ENCODE measurements around the gene SNUPN. TPM values are rescaled to one million over a fixed set of nuclear protein-coding genes. Genes with fewer than 3 reads are reported as not detected.
"Not testable (repeated sequence)": the region's sequence is repeated elsewhere in the genome, so short reads cannot be mapped to it uniquely, and the experiment has no call there.

SNUPN gene
- total RNA-seq, 2 donors from 2014 or later, result 14.9 to 16.8 TPM

DNA sequence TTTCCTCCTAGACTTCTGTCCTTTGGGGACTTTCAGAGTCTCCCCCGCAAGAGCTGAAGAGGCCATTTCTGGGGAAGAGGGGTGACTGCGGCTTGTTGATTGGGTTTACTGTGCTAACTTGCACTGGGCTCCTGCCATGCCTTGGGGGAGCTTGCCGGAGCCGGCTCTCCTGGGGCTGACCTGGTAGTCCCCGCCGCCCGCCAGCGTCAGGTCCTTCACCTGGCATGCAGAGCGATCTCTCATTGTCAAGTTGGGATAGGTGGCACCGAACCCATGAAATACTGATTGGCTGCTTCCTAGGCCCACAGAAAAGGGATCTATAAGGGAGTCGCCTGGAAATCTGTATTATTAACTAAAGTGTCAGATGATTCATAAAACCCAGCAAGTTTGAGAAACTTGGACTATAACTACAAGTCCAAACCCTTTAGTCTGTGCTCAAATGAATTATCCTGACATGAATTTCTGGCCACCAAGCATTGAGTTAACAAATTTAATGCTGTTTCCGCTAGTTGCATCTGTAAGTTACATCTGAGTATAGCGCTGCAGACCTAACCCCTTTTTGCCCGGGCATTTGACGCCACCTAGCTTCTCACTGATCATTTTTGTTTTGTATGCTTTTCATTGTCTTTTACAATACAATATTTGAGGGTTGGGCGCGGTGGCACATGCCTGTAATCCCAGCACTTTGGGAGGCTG, 15.1 kb upstream of the SNUPN start:
- intact Hi-C loops (cut with DNase I, micrococcal nuclease), result no loop called here
- ATAC-seq (peak; percentile 25), DNase-seq (no peak)

DNA sequence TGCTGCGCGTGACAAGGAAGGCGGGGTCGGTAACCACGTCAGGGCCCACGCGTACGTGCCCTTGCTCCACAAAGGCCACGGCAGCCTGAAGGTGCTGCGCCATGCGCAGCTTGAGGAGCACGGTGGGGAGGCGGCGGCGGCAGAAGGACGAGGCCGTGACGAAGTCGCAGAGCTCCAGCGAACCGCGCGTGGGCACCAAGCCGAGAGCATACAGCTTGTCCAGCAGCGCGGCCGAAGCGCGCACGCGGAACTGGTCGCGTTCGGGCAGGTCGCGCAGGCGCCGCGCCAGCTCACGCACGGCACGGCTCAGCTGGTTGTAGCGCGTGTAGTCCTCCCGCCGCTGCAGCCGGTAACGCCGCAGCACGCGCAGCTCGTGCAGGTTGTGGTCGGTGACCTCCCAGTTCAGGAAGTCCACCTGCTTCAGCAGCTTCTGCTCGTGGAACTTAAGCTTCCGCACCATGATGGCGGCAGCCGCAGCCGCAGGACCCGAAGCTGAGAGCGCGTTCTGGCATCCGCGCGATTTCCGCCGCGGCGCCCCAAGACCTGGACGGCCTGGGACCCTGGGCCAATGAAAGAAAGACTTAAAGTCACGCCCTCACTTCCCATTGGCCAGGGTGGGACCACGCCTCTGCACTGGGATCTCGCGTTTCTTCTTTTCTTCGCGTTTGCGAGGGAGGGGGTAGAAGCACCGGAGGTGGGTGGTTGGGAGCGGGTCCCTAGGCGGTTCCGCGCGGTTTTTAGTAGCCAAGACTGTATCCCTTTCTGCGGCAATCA, 14.4 kb upstream of the SNUPN start, which contains the start of gene IMP3:
IMP3 (minus strand) TSS at position 516 of the 774 bp plus-strand sequence; CDS start at position 460, 56 bp downstream.
- peak; percentile 94 to 96 for DNase-seq
- intact Hi-C loops (cut with DNase I, micrococcal nuclease), result loop anchor here in 1 of 2 donors (10.0 kb wide), 1 partner anchor 275 kb away; the partner anchor contains the start of gene MAN2C1
- peak; percentile 88 for ATAC-seq

DNA sequence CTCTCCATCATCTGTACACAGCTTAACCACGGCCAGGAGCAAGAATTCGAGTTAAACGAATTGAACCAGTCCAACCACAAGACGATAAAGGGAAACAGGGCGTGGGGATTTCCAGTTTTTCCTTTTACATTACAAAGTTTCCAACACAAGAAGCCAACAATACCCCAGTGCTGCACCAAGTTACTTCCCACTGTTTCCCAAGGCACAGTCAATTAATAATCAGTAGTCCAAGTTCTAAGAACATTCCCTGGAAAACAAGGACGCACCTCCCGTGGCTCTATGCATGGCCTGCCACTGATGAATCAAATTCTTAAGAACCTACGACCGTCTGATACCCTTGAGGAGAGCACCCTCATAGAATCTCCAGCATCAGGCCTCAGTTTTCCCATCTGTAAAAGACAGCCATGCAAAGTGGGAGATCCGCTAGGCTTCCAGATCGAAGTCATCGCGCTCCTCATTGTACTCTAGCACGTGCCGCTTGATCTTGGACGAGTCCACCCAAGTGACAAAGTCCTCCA, 13.7 kb upstream of the SNUPN start:
- intact Hi-C loops (cut with DNase I, micrococcal nuclease), result loop anchor here in 1 of 2 donors (10.0 kb wide), 1 partner anchor 274 kb away; the partner anchor contains the start of gene MAN2C1
- ATAC-seq (no peak), DNase-seq (no peak)

DNA sequence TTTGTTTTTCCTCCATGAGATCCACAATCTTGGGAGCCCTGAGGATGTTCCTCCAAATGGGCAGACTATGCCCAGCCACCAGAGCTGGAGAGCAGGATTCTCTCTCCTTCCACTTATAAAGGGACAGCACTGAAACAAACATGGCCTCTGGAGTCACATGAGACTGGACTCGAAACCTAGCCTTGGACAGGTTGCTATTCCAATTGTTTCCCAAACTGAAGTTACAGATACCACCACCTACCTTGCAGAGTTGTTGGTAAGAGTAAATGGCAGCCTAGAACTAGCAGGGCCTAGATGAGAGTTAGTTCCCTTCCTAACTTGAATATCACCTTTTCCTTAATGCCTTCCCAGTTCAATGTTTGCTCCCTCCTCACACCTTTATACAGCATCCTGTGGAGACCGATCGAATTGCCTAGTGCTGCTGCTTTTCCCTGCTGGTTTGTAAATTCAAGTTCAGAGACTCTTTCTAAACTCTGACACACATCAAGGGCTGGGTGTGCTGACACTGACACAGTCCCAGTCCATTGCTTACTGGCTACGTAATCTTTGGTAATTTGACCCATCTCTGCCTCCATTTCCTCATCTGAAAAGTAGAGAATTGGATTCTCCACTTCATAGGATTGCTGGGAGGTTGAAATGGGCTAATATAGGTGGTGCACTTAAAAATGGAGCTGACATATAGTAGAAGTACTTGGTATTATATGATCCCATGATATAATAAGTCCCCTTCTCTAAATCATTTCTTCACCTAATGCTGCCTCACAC, 11.9 kb upstream of the SNUPN start:
- DNase-seq, result no peak
- ATAC-seq, result no peak
- intact Hi-C loops (cut with DNase I, micrococcal nuclease), result loop anchor here in 1 of 2 donors (10.0 kb wide), 1 partner anchor 273 kb away; the partner anchor contains the start of gene MAN2C1

DNA sequence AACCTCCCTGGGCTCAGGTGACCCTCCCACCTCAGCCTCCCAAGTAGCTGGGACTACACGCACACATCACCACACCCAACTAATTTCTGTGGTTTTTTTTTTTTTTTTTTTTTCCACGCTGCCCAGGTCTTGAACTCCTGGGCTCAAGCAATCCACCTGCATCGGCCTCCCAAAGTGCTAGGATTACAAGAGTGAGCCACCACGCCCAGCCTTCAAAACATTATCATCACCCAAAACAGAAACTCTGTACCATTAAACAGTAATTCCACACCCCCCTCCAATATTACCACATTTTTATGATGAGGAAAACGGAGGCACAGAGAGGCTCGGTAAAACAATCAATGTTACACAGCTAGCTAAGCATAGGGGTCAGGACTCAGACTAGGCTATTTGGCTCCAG, 10.5 kb upstream of the SNUPN start:
- DNase-seq (no peak), ATAC-seq (no peak)
- intact Hi-C loops (cut with DNase I, micrococcal nuclease), result loop anchor here in 1 of 2 donors (10.0 kb wide), 1 partner anchor 271 kb away; the partner anchor contains the start of gene MAN2C1

DNA sequence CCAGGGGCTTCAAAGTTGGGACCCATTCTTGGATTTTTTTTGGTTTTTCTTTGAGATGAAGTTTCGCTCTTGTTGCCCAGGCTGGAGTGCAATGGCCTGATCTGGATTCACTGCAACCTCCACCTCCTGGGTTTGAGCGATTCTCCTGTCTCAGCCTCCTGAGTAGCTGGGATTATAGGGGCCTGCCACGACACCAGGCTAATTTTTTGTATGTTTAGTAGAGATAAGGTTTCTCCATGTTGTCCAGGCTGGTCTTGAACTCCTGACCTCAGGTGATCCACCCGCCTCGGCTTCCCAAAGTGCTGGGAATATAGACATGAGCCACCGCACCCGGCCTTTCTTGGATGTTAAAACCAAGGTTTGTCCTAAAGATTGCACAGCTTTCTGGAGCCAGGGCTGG, 8.4 kb upstream of the SNUPN start:
- intact Hi-C loops (cut with DNase I, micrococcal nuclease), result loop anchor here in 1 of 2 donors (5.0 to 10.0 kb wide), 2 partner anchors 43 to 269 kb away; partner anchors contain the start of gene MAN2C1
- not testable (repeated sequence) for DNase-seq, ATAC-seq

DNA sequence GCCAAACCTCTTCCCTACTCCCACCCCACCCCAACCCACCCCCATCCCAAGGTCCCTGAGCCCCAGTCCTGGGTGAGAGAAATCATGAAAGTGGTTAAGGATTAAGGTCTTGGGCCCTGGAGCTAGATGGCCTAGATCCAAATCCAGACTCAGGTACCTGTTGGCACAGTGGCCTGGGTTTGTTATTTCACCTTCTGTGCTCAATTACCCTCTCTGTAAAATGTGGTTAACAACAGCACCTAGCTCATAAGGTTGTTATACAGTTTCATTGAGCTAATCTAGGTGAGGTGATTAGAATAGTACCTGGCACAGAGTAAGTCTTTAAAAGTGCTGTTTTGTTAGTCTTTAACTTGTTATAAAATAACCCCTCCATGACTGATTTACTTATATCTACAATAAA, 6.4 kb upstream of the SNUPN start:
- intact Hi-C loops (cut with DNase I, micrococcal nuclease), result loop anchor here in 1 of 2 donors (5.0 to 10.0 kb wide), 2 partner anchors 45 to 267 kb away; partner anchors contain the start of gene MAN2C1
- ATAC-seq, result peak; percentile 75
- DNase-seq, result no peak

DNA sequence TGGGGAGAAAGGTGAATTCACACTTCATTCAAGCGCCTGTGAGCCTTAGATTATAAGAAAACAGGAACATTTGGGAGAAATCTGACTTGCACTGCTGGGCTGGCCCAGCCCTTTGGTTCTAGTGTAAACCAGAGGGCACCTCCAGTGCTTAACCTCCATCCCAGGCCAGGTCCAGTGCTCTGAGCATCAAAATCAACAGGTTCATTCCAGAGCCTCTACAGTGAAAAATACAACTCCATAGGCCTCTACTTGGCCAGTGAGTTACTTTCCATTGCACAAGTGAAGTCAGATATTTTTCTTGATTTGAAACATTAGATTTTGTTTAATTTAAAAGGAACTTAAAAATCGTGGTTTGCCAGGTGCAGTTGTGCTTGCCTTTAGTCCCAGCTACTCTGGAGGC, 3.0 kb downstream of the SNUPN start:
- DNase-seq (no peak), ATAC-seq (no peak)
- intact Hi-C loops (cut with DNase I, micrococcal nuclease), result no loop called here

DNA sequence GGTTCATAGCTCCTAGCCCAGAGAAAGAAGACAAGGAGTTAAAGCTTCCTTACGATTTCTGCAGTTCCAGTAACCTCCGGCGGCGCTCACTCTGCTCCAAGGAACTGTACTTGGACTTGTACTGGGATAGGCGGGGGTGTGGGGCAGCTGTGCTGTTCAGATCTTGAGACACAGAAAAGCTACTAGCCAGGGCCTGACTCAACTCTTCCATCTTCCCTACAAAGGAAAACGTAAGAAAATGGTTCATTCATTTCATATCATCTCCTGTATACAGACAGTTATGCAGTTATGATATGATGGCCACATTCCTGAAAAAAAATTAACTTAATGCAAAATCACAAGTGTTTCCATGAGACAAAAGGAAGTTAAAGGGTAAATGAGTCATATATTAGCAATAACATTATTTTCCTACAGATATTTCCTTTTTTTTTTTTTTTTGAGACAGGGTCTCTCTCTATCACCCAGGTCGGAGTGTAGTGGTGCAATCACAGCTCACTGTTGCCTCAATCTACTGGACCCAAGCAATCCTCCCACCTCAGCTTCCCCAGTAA, 4.6 kb downstream of the SNUPN start:
- DNase-seq (peak; percentile 58 to 60), ATAC-seq (peak; percentile 24)
- intact Hi-C loops (cut with DNase I, micrococcal nuclease), result no loop called here

DNA sequence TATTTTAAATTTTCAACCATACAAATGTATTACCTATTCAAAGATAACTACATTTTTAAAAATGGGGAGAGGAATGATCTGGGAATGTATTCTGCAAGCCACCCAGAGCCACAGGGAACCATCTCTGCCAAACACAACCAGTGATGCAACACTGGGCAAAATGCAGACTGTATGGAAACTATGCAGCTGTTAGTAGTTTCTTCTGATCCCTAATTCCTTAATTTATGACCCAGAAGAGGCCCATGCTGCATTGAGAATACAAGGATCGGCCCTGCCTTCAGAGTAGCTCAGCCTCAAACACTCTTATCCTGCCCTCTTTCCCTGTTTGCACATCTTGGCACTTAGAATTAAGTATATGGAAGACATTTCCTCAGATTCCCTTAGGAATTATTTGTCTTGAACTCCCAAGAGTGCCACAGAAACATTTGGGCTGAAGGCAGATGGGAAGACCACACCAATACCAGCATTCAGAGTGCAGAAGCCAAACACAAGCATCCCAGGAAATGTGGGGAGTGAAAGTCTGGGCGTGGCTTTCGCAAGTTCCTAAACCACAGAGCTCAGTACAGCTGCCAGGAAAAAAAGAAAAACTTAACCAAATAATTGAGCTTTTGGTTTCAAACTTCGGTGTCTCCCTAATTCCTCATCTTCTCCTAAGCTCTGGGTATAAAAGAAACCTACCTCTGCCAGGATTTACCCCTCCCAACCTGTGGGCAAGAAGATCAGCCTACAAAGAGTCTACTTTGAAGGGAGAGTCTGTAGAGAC, 5.3 kb downstream of the SNUPN start:
- DNase-seq (no peak), ATAC-seq (no peak)
- intact Hi-C loops (cut with DNase I, micrococcal nuclease), result no loop called here

DNA sequence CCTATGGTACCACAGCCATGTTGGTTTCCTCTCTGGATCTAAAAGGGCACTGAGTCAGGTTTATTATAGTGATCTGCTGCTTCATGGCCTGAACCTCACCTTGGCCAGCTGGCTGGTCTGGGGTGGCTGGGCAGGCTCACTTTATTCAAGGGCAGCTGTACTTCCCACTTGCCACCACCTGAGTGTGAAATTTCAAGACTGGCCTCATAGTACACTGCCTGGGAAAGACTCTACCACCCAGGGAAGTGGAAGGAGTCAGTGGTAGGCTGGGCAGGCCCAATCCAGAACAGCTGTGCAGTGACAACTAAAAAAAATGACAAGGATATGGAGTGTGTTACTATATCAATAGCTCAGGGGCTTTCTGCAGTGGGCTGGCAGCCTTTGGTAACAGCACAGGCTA, 8.8 kb downstream of the SNUPN start:
- no peak for DNase-seq
- no peak for ATAC-seq
- intact Hi-C loops (cut with DNase I, micrococcal nuclease), result no loop called here

DNA sequence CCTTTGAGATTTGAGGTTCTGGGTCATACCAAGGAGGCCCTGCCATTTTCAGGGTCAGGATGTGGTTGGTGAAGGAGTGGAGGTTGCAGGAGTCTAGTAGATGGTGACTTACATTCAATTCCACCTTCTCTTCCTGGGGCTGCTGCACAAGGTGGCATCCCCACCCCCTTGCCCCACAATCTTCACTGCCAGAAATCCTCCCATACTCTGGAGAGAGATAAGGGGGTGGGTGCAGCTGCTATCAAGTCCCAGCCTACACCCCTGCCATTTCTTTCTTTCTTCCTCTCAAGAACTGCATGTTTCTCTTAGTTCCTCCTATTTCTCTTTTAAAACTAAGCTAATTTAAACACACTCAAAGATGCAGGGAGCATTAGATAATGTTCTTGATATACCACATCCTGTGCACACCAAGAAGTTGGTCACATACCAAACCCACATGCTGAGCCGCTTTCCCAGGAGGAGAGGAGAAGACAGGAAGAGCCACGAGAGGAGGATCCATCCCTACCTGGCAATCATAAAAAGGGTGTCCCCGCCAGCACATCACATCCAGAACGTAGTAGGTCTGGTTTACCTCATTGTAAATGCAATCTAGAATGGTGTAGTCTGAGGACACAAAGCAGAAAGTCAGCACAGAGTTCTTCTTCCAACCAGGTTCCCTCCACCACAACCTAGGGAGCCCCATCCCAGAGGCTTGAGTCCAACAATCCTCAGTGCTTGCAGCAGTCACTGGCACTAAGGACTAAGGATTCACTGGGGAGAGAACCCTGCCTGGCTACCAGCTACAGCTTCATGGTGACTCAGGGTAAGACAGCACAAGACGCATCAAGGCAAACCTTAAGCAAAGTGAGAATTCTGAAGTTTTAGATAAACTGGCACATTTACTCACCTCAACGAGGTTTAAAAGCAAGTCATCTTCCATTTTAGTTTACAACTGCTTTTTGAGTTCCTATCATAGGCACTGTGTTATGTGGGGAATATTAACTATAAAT, 18.5 kb downstream of the SNUPN start:
- intact Hi-C loops (cut with DNase I, micrococcal nuclease), result no loop called here
- DNase-seq (no peak), ATAC-seq (no peak)

DNA sequence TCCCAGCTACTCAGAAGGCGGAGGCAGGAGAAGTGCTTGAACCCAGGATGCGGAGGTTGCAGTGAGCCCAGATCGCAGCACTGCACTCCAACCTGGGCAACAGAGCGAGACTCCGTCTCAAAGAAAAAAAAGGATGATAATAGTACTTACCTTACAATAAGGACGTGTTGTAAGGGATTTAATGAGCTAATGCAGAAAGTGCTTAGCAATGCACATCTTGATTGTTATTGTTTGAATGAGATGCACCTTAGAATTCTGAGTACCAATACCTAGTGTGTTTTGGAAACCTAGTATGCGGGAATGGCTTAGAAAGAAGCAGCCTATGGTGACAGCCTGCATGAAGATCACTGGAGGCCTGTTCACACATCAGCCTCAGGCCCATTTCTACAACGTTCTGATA, 19.5 kb downstream of the SNUPN start:
- ATAC-seq, result no peak
- intact Hi-C loops (cut with DNase I, micrococcal nuclease), result no loop called here
- no peak for DNase-seq

DNA sequence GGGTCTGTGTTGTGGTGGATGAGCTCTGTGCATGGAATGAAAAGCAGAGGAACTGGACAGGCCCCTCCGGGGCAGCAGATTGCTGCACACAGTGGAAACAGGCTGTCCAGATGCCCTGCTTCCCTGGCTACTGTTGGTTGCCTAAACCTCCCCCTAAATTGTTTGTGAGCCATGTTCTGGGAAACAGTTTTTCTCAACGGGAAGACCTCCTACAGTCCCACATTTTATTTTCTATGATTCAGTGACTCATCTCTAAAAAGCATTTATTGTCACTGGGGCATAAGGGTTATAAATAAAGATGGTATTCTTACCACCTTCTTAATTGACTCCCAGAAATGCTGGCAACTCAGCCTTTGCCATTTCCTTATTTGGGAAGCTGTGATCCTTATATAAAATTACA, 26.1 kb downstream of the SNUPN start:
- DNase-seq (no peak), ATAC-seq (no peak)
- intact Hi-C loops (cut with DNase I, micrococcal nuclease), result no loop called here

DNA sequence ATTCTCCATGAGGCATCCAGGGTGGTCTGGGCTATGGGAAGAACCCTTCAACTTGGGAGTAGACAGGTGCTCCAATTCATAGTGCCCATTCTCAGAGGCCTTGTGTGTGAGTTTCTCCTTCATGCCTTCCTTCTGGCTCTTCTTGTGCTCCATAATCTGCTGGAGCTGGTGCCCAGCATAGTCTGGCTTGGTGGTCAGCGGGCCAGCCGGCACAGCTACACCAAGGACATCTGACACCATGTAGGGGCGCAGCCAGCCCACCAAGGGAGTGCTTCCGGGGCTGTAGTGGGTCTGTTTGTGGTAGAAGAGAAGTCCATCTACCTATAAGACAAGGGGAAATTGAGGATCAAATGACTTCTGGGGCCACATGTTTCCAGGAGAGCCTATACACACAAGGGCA, 27.2 kb downstream of the SNUPN start:
- ATAC-seq, result no peak
- DNase-seq, result no peak
- intact Hi-C loops (cut with DNase I, micrococcal nuclease), result no loop called here

DNA sequence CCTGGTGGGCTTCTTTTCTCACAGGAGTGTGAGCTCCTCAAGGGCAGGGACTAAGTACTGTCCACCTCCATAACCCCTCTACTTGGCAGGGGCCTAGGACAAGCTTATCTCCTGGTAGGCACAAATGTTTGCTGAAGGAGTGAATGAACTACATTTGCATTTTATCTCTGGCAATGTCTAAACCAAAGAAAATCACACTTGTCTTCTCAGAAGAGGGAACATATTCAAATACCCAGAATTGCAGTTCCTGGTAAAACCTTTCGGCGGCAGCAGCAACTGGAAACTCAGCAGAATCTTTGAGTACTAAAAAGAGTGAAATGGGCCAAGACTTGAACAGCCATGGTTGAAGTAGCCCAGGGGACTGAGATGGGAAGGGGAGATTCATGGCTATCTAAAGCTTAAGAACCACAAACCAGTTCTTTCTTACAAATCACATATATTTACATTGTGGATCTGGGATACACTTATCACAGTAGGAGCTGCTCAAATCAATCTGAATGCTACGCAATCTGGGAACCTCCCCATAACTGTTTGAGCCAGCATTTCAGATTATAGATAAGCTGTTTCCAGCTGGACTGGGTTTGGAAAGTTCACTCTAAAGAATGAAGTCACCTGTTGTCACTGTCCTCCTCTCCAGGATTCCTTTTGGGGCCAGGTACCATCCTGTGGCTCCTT, 27.7 kb downstream of the SNUPN start:
- DNase-seq (peak in 1 of 2 donors; percentile 18), ATAC-seq (peak; percentile 31)
- intact Hi-C loops (cut with DNase I, micrococcal nuclease), result no loop called here
